Measurements from ENCODE around the gene PRAMEF15. TPM values are rescaled to one million over a fixed set of nuclear protein-coding genes. Genes with fewer than 3 reads are reported as not detected.
"Not testable (repeated sequence)": the region's sequence is repeated elsewhere in the genome, so short reads cannot be mapped to it uniquely, and the experiment has no call there.

PRAMEF15 gene
- total RNA-seq, 6 experiments from 2014 or later: not detected

GRCh38 chr1:13354475-13354874, 39.1 kb downstream of the PRAMEF15 start:
- H3K4me1 Mint-ChIP-seq (ENCODE audit: low read depth); H3K27me3 Mint-ChIP-seq (ENCODE audit: insufficient read depth); H3K36me3 Mint-ChIP-seq (ENCODE audit: low read depth); H3K27ac Mint-ChIP-seq; H3K9me3 Mint-ChIP-seq; H3K4me3 Mint-ChIP-seq; DNase-seq: not testable (repeated sequence)
- peak; percentile 35; the same call in 1 of the 2 replicates for TF ChIP-seq CTCF (IDR thresholded peaks at IDR 0.05)

DNA sequence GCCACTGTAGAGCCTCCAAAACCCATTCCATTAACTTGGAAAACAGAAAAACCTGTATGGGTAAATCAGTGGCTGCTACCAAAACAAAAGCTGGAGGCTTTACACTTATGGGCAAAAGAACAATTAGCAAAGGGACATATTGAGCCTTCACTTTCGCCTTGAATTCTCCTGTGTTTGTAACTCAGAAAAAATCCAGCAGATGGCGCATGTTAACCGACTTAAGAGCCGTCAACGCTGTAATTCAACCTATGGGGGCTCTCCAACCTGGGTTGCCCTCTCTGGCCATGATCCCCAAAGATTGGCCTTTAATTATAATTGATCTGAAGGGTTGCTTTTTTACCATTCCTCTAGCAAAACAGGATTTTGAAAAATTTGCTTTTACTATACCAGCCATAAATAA, 41.4 kb downstream of the PRAMEF15 start:
- H3K4me3 Mint-ChIP-seq, H3K27ac Mint-ChIP-seq: not testable (repeated sequence)
- peak; percentile 25 for DNase-seq

DNA sequence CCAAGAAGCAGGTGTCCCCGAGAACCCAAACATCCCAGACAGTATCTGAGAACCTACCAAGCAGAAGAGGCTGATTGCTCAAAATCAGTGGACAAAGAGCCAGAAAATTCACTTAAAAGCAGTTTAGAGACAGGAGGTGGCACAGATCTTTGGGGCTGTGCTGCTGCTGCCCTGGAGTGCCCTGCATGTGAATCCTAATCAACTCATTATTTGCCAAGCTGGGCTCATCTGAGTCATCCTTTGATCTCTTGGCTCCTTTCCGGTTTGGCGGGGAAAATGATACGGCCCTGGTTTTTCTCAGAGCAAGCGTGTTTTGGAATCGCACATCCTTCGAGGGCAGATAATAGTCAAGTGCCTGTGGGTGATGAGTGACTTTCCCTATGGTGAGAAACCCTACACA, 47.0 kb downstream of the PRAMEF15 start:
- not testable (repeated sequence) for H3K27ac Mint-ChIP-seq; H3K9me3 Mint-ChIP-seq; DNase-seq; H3K36me3 Mint-ChIP-seq (ENCODE audit: low read depth); H3K4me1 Mint-ChIP-seq (ENCODE audit: low read depth); H3K27me3 Mint-ChIP-seq (ENCODE audit: insufficient read depth); H3K4me3 Mint-ChIP-seq

More for the DNA sequence above, 41.4 kb downstream of the PRAMEF15 start:
- H3K4me1 Mint-ChIP-seq (ENCODE audit: low read depth); H3K27me3 Mint-ChIP-seq (ENCODE audit: insufficient read depth); H3K36me3 Mint-ChIP-seq (ENCODE audit: low read depth); H3K9me3 Mint-ChIP-seq: not testable (repeated sequence)
- peak; percentile 75 for TF ChIP-seq CTCF (IDR thresholded peaks at IDR 0.05)

DNA sequence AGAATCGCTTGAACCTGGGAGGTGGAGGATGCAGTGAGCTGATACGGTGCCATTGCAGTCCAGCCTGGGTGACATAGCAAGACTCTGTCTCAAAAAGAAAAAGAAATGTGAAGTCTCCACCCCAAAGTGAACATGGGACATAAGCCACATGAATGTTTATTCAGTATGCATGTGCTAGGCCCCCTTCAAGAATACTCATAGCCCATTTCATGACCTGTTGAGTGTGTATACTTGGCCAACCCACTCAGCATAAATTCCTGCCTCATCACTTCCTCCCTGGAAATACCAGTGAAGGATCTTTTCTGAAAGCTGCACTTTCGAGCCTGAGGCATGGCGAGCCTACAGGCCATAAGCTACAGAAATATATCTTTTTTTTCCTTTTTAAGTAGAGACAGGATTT, 49.5 kb downstream of the PRAMEF15 start:
- H3K4me3 Mint-ChIP-seq; H3K4me1 Mint-ChIP-seq (ENCODE audit: low read depth); H3K27me3 Mint-ChIP-seq (ENCODE audit: insufficient read depth); H3K27ac Mint-ChIP-seq; H3K36me3 Mint-ChIP-seq (ENCODE audit: low read depth); DNase-seq: not testable (repeated sequence)
- peaks cover 17% of the 10 kb centered on the region for H3K9me3 Mint-ChIP-seq

DNA sequence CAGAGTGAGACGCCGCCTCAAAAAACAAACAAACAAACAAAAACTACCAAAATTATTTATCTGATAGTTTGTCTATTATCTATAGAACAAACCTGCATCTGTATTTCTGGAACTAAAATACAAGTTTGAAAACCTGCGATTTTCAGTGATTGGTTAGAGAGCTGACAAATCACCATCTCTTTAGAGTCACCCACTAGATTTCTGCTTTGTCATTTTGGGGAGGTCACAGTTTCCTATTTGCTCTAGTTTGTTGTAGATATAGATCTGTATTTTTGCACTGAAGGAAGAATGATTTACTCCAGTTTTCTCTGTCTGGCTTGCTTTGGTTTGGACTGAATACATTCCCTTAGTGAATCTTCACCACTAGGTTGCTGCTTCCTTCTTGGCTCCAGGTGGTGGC, 51.2 kb downstream of the PRAMEF15 start:
- not testable (repeated sequence) for H3K36me3 Mint-ChIP-seq (ENCODE audit: low read depth); H3K4me1 Mint-ChIP-seq (ENCODE audit: low read depth); DNase-seq; H3K27ac Mint-ChIP-seq; H3K4me3 Mint-ChIP-seq; H3K27me3 Mint-ChIP-seq (ENCODE audit: insufficient read depth)
- H3K9me3 Mint-ChIP-seq: peaks cover 25% of the 10 kb centered on the region

DNA sequence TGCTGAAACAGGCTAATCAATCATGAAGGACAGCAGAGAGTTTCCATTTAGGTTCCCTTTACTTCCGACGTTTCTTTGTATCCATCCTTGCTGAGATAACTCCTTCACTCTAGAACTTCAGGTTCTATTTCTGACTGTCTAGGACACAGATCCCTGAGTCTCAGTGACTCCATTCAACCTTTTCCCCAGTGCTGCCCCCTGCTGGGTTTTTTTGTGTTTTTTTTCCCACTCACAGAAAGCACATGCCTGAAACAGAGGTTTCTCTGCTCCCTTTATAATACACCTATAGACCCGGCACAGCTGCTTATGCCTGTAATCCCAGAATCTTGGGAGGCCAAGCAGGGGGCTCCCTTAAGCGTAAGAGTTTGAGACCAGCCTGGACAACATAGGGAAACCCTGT, 53.2 kb downstream of the PRAMEF15 start:
- peaks cover 32% of the 10 kb centered on the region for H3K9me3 Mint-ChIP-seq
- TF ChIP-seq CTCF (IDR thresholded peaks at IDR 0.05): peak; percentile 18; the same call in 1 of the 2 replicates
- H3K27me3 Mint-ChIP-seq (ENCODE audit: insufficient read depth); H3K4me3 Mint-ChIP-seq; H3K4me1 Mint-ChIP-seq (ENCODE audit: low read depth); DNase-seq; H3K36me3 Mint-ChIP-seq (ENCODE audit: low read depth); H3K27ac Mint-ChIP-seq: not testable (repeated sequence)

Other genes starting within 250 kb of the PRAMEF15 start
- not detected for gene PRAMEF25, start 244.8 kb upstream of the PRAMEF15 start, total RNA-seq (2021; fragmentation: NEBNext Ultra II Directional; extraction: Animal tissue kit (Norgen Biotek cat#: 25700))
- gene HNRNPCL2, start 198.7 kb upstream of the PRAMEF15 start, total RNA-seq (2021; fragmentation: NEBNext Ultra II Directional; extraction: Animal tissue kit (Norgen Biotek cat#: 25700)): not detected
- gene PRAMEF26, start 159.6 kb upstream of the PRAMEF15 start, total RNA-seq (2021; fragmentation: NEBNext Ultra II Directional; extraction: Animal tissue kit (Norgen Biotek cat#: 25700)): not detected
- gene HNRNPCL4, start 149.9 kb upstream of the PRAMEF15 start, total RNA-seq (2021; fragmentation: NEBNext Ultra II Directional; extraction: Animal tissue kit (Norgen Biotek cat#: 25700)): not detected
- gene PRAMEF9, start 143.7 kb upstream of the PRAMEF15 start, total RNA-seq (2021; fragmentation: NEBNext Ultra II Directional; extraction: Animal tissue kit (Norgen Biotek cat#: 25700)): not detected
- not detected for gene PRAMEF13, start 114.2 kb upstream of the PRAMEF15 start, total RNA-seq (2021; fragmentation: NEBNext Ultra II Directional; extraction: Animal tissue kit (Norgen Biotek cat#: 25700))
- not detected for gene PRAMEF18, start 89.4 kb upstream of the PRAMEF15 start, total RNA-seq (2021; fragmentation: NEBNext Ultra II Directional; extraction: Animal tissue kit (Norgen Biotek cat#: 25700))
- not detected for gene PRAMEF5, start 61.4 kb upstream of the PRAMEF15 start, total RNA-seq (2021; fragmentation: NEBNext Ultra II Directional; extraction: Animal tissue kit (Norgen Biotek cat#: 25700))
- gene PRAMEF8, start 30.4 kb upstream of the PRAMEF15 start, total RNA-seq (2021; fragmentation: NEBNext Ultra II Directional; extraction: Animal tissue kit (Norgen Biotek cat#: 25700)): not detected
- not detected for gene PRAMEF33, start 12.0 kb upstream of the PRAMEF15 start, total RNA-seq (2021; fragmentation: NEBNext Ultra II Directional; extraction: Animal tissue kit (Norgen Biotek cat#: 25700))
- gene PRAMEF14, start 31.6 kb downstream of the PRAMEF15 start, total RNA-seq (2021; fragmentation: NEBNext Ultra II Directional; extraction: Animal tissue kit (Norgen Biotek cat#: 25700)): not detected
- gene PRAMEF19, start 56.4 kb downstream of the PRAMEF15 start, total RNA-seq (2021; fragmentation: NEBNext Ultra II Directional; extraction: Animal tissue kit (Norgen Biotek cat#: 25700)): not detected
- not detected for gene PRAMEF17, start 74.1 kb downstream of the PRAMEF15 start, total RNA-seq (2021; fragmentation: NEBNext Ultra II Directional; extraction: Animal tissue kit (Norgen Biotek cat#: 25700))
- gene PRAMEF20, start 94.9 kb downstream of the PRAMEF15 start, total RNA-seq (2021; fragmentation: NEBNext Ultra II Directional; extraction: Animal tissue kit (Norgen Biotek cat#: 25700)): not detected
- not detected for gene LRRC38, start 198.4 kb downstream of the PRAMEF15 start, total RNA-seq (2021; fragmentation: NEBNext Ultra II Directional; extraction: Animal tissue kit (Norgen Biotek cat#: 25700))